Measurements from ENCODE around the gene CCDC8.
A peak's percentile ranks its signal among the peaks of the same experiment; 100 is the strongest.
"Not testable (repeated sequence)": the region's sequence is repeated elsewhere in the genome, so short reads cannot be mapped to it uniquely, and the experiment has no call there.

The CCDC8 gene

GRCh38 chr19:46397801-46398479 lies 15.4 kb downstream of the CCDC8 start:
- not testable (repeated sequence) for DNase-seq

DNA sequence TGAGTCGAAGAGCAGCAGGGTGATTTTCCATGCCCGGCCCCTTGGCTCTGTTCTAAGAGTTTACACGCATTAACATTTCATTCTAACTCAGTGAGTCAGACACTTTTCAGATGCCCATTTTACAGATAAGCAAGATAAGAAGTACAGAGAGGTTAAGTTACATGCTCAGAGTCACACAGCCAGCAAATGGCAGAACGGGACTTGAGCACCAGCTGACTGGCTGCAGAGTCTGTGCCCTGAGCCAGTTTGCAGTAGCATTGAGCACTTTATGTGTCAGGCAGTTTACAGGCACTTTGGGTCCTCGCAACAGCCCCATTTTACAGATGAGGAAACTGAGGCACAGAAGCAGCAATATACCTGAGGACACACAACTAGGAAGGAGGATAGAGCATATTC lies 19.0 kb downstream of the CCDC8 start:
- DNase-seq = no peak

DNA sequence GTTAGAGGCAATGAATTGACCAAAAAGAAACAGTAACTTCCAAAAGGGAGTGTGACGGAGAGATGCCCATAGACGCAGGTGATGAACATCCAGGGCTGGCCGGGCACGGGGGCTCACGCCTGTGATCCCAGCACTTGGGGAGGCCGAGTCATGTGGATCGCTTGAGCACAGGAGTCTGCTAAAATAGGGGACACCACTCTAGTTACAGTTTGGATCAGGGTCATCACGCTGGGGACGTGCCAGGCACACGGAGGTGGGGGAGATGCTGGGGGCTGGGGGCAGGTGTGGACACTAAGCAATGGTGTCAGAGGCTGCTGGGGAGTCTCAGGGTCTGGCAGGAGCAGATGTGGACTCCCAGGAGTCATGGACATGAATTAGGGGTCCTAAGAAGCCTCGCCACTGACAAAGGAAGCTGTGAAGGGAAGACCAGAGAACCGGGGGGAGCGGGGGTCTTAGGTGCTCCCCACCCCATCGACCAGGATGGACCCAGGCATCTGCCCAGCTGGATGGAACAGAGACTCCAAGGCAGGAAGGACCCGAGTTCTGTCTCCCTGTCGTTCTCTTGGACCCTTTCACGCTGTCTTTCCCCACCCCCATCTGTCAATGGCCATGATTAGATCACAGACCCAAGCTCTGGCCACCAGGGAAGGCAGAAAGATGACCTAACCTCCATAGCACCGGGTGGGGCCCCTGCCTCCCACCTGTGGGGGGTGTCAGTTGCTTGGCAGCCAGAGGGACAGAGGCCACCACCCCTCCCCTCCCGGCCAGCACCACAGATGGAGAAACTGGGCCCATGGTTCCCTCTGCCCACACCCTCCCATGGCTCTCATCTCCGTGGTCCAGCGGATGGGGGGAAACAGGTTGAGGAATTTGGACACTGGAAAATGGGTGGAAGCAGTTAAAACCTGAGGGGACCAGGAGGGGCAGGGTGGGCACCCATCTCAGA lies 19.6 kb downstream of the CCDC8 start:
- DNase-seq = no peak

GRCh38 chr19:46392837-46393236 lies 20.5 kb downstream of the CCDC8 start:
- no peak for DNase-seq

DNA sequence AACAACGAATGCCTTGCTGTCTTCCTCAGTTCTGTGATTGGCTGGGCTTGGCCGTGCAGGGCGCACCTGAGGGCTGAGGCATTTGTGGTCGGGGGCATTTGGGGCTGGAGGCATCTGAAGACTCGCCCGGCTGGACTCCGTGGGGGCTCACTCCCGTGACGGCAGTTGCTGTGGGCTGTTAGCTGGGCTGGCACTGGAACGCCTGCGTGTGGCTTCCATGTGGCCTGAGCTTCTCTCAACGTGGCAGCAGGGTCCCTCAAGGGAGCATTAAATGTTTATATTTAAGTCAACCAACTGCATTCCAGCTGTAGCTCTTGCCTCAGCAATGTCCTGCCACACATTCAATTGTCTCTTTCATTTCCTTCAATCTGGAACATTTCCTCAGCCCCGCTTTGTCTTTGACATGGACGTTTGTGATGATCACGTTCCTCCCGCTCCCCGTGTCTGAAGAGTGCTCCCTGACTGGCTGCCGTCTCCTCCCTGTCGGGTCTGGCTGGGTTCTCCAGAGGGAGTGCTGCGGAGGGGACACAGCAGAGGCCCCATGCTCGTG lies 21.0 kb downstream of the CCDC8 start:
- DNase-seq = no peak

DNA sequence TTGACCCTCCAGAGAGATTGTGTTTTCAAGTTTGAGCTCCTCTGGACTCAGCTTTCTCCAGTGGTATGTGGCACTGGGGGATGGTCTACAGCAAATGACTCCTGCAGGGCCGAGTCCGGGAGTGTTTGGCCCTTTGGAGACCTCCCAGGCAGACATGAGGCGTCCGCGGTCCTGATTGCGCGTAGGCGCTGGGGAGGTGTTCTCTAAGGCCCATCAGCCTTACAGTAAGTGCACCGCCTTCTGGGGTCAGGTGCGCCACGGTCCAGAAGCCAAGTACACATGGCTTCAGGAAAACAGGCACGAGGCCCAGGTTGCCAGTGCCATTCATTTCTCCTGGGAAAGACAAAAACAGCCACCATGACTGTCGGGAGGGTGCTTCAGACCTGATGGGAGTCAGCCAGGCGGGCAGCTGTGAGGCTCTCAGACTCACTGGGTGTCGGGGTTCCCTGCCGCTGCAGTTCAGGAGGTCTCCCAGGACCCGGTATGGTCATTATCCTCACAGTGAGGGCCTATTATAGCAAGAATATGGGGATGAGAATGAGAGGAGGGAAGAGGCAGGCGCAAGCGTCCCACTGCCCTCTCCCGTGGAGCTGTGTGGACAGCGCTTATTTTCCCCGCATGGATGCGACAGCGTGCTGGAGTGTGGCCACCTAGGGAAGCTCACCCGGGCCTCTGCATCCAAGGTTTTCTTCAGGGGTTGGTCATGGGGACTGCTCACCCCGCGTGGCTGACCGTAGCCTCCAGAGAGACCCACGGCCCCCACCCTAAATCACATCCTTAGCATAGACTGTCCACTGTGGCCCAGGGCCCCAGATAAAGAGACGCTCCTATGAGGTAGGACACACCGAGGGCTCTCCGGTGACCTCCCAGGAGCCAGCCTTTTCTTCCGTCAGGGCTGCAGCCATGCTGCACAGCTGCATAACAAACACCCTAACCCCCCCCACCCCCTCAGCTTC lies 21.8 kb downstream of the CCDC8 start:
- DNase-seq = no peak

DNA sequence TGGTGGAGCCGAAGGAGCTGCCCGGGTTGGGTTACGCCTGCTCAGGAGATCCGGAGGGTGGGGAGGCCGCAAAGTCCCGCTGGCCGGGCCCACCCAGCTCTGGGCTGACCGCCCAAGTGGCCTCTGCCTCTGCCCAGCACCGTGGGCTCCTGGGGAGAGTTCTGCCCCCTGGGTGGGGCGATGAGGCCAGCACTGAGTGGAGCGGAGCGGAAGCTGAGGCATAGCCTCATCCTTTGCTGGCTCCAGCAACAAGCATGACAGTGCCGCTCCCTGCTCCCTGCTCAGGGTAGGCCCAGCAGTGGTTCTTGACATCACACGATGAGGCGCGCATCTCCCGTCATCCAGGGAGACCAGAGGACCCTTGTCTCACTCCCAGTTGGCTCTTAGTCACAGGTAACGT lies 22.5 kb downstream of the CCDC8 start:
- DNase-seq = no peak

- DNase-seq = no peak
Measured at GRCh38 chr19:46390121-46390858, 23.1 kb downstream of the CCDC8 start.

- no peak for DNase-seq
Measured at GRCh38 chr19:46388311-46389095, 24.9 kb downstream of the CCDC8 start.

DNA sequence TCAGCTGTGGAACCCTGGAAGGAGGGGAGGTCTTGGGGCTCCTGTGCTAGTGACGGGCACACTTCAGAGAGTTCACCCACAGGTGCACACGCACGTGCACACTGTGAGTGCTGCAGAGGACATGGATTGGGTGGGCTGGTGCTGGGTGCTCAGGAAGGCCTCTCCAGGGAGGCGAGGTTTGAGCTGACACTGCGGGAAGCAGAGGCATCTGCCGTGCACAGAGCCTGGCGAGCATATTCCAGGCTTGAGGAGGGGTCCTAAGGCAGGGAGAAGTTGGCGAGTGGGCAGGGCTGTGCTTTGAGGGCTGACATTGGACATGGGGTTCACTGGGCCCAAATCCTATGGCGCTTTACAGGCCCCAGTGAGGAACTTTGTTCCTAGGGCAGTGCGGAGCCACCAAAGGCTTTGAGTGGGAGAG lies 25.6 kb downstream of the CCDC8 start:
- no peak for DNase-seq

DNA sequence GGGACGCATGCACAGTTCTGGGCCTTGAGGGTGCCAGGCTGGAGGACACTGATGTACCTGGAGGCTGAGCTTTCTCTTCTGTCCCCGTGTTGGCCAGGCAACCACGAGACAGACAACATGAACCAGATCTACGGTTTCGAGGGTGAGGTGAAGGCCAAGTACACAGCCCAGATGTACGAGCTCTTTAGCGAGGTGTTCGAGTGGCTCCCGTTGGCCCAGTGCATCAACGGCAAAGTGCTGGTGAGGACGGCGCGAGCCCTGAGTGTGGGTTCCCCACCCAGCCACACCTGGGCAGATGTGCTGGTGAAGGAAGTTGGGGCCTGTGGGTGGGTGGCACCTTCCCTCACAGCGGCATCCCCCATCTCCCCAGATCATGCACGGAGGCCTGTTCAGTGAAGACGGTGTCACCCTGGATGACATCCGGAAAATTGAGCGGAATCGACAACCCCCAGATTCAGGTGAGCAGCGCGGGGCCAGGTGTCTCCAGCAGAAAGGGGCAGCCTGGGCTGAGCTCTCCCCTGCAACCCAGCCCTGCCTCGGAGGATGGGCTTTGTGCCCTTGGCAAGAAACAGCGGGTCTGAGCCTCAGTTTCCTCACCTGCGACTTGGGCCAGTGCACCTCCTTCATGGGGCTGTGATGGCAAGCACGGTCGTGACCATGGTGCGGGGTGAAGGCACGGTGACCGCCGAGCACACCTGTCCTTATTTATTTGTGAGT lies 26.2 kb downstream of the CCDC8 start:
- no peak for DNase-seq

DNA sequence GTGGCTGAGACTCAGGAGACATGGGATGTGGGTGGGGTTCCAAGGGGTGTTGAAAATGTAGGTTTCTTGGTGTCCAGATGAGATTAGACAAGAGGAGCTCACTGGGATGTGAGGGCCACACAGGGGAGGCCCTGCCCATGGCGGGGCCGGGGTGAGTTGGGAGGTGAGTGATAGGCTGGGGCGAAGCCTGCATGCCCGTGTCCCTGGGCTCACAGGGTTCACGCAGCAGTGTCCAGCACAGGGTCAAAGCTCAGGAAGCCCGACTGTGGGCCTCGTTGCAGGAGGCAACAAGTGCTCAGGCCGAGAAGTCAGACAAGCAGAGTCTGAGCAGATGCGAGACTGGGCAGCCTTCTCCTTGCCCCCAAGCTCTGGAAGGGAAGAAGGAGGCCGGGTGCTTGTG lies 27.2 kb downstream of the CCDC8 start:
- DNase-seq = no peak

- no peak for DNase-seq
Measured at GRCh38 chr19:46385636-46386035, 27.7 kb downstream of the CCDC8 start.

DNA sequence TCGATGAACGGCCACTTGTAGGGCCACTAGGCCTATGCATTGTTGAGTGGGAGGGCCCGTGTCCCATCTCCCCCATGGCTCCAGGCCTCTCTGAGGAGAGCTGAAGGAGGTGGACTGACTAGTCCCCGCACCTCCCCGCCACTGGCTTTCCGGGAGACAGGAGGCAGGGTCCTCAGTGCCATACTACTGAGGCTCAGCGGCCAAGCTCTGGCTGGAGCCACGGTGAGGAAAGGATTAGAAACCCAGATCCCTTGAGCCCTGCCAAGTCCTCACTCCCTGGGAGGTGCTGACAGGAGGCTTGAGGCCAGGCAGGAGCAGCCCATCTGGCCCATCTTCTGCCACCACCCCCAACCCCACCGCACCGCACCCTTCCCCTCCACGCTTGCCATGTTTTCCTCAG lies 29.0 kb downstream of the CCDC8 start:
- peak; percentile 91 for DNase-seq

DNA sequence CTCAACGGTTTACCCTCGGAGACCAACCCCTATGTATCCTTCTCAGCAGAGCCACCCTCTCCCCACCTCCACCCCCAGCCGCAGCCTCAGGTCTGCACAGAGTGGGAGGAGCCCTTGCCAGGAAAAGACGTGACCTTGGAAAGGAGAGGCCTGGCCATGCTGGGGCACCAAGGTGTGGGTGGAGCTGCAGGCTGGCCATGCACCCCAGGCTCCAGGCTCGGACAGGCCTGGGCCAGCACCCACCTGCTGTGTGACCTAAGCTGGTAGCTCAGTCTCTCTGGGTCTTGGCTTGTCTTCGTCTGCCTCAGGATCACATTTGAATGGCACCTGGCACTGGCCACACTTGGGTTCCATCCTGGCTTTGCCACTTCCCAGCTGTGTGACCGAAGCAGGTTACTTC lies 29.5 kb downstream of the CCDC8 start:
- no peak for DNase-seq

GRCh38 chr19:46383171-46383815 lies 30.1 kb downstream of the CCDC8 start:
- no peak for DNase-seq

GRCh38 chr19:46381756-46382345 lies 31.5 kb downstream of the CCDC8 start:
- peak; percentile 69 for DNase-seq

DNA sequence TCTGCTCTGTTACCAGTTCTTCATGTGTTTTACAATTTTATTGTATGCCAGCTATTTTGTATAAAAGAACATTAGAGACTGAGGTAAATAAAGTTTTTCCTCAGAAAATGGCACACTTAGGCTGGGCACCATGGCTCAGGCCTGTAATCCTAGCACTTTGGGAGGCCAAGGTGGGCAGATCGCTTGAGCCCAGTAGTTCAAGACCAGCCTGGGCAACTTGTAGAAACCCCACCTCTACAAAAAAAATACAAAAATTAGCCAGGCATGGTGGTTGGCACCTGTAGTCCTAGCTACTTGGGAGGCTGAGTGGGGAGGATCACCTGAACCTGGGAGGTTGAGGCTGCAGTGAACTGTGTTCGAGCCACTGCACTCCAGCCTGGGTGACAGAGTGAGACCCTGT lies 32.0 kb downstream of the CCDC8 start:
- no peak for DNase-seq

DNA sequence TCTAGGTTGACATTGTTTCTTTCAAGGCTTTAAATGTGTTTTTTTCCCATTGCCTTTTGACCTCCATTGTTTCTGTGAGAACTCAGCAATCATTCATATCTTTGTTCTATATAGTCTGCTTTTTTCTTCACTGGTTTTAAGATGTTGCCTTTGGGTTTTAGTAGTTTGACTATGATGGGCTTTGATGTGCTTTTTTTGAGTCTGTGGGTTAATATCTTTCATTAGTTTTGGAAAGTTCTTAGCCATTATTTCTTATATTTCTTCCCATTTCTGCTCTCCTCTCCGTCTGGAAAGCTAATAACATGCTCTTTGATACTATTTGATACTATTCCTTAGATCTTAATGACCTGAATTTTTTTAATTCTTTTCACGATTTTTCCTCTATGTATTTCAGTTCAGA lies 32.7 kb downstream of the CCDC8 start:
- no peak for DNase-seq

- peak; percentile 87 for DNase-seq
Measured at GRCh38 chr19:46378268-46378667, 35.1 kb downstream of the CCDC8 start.
